GM19023 (cell line): ENCODE results near the gene PEX6.
"Not testable (repeated sequence)": the region's sequence is repeated elsewhere in the genome, so short reads cannot be mapped to it uniquely, and the experiment has no call there.

Experiments
- ATAC-seq: cut with Tn5 transposase; IDR thresholded peaks from one replicate; pipeline ENCODE4 v1.9.1; 2021; ENCODE audit warnings: mild to moderate bottlenecking, moderate library complexity; ENCODE audit not compliant: unreplicated experiment

The PEX6 gene

GRCh38 chr6:42968783-42969182 lies 10.2 kb downstream of the PEX6 start:
- no peak for ATAC-seq

GRCh38 chr6:42968126-42968701 lies 10.8 kb downstream of the PEX6 start:
- no peak for ATAC-seq

- ATAC-seq = no peak
Measured at GRCh38 chr6:42967228-42967627, 11.8 kb downstream of the PEX6 start.

DNA sequence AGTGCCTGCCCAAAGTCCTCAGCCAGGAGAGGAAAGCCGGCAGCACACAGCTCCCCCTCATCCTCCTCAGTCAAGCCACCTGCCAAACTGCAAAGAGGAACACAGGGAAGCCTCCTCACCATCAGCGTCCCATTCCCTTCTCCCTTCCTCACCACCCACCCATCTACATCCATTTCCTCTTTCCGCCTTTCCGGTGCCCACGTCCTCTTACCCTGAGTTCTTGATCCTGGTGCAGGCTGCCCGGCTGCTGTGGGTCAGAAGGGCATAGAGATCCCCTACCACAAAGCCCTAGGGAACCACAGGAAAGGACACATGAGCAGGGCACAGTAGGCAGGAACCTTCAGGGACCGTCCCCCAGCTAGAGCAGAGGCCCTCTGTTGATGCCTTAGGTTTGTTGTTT lies 12.4 kb downstream of the PEX6 start:
- no peak for ATAC-seq

GRCh38 chr6:42963855-42964605 lies 15.0 kb downstream of the PEX6 start:
- no peak for ATAC-seq

- ATAC-seq = no peak
Measured at GRCh38 chr6:42963179-42963854, 15.7 kb downstream of the PEX6 start.

DNA sequence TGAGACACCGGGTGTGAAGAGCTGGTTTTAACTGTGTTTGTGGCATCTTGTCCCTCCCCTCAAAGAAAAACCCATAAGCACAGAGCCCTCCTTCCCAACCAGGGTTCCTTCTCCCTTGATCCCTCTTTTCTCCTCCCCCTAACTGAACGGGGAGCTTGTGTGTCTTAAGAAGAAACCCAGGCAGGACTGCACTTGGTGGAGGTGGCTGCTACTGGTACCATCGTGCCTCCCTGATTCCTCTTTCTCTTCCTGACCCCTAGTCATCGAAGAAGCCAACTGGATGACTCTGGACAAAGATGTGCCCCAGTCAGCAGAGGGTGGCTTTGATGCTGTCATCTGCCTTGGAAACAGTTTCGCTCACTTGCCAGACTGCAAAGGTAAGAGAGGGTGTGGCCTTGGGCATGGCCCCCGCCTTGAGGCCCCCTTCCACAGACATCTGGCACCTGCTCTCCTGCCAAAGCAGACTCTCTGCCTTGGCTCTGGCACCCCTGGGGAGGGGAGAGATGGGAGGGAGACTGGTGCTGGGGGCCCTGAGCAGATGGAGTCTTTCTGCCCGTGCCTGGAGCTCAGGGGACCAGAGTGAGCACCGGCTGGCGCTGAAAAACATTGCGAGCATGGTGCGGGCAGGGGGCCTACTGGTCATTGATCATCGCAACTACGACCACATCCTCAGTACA lies 16.3 kb downstream of the PEX6 start:
- no peak for ATAC-seq

- no peak for ATAC-seq
Measured at GRCh38 chr6:42962096-42962495, 16.9 kb downstream of the PEX6 start.

- ATAC-seq = no peak
Measured at GRCh38 chr6:42961020-42961470, 17.9 kb downstream of the PEX6 start.

GRCh38 chr6:42960243-42961019 lies 18.6 kb downstream of the PEX6 start, which contains the start of gene GNMT:
Gene GNMT, plus strand, starts transcription at chr6:42960754. Its CDS starts 14 bp downstream, at chr6:42960768.
- ATAC-seq = no peak

GRCh38 chr6:42959917-42960242 lies 19.1 kb downstream of the PEX6 start:
- ATAC-seq = no peak

GRCh38 chr6:42958125-42958524 lies 20.9 kb downstream of the PEX6 start:
- no peak for ATAC-seq

DNA sequence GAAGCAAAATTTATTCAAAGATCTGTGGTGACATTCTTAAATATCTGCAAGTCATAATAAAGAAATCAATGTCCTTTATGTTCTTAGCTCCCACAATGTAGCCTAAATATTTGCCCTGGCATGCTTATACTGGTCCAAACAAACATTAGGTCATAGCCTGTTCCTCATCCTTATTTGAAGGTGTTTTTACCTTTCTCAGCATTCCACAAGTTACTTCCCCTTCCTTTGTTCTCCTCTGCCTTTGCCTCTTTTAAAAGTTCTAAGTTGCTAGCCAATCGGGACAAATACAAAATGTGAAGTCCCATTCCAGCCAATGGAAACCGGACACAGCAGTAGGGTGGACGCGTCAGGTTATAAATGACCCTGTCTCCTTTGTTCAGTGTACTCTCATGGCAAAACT lies 24.6 kb downstream of the PEX6 start:
- ATAC-seq = not testable (repeated sequence)

DNA sequence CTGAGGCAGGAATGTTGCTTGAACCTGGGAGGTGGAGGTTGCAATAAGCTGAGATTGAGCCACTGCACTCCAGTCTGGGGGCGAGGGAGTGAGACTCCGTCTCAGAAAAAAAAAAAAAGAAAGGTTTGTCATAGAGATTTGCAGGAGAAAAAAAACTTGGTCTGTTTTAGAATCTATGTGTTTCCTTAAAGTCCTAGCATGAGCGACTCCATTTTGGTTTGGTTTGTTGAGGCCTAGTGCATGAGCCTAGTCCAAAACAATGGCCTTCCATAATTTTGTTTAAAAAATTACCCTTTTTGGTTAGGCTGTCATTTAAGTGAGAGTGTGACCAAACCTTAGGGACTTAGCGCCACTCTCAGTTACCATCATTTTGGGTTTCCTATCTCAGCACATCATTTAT lies 26.6 kb downstream of the PEX6 start:
- no peak for ATAC-seq

DNA sequence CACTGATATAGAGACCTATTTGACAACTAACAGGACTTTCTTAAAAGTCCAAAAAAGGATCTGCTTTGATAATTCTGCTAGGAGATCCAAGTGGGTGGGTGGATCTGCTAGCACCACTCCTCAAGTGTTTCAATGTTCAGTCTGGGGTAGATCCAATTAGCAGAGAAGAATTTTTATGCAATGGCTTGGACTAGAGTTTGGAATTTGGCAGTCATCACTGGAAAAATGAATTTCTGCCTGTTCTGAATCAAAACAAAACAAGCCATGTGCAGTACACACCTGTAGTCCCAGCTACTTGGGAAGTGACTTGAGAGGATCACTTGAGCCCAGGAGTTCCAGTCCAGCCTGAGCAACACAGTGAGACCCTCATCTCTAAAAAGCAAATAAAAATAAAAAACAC lies 31.0 kb downstream of the PEX6 start:
- ATAC-seq = no peak

- no peak for ATAC-seq
Measured at GRCh38 chr6:42942444-42942843, 36.5 kb downstream of the PEX6 start.

- ATAC-seq = not testable (repeated sequence)
Measured at GRCh38 chr6:42941356-42941755, 37.6 kb downstream of the PEX6 start.

GRCh38 chr6:42940493-42941045 lies 38.4 kb downstream of the PEX6 start:
- ATAC-seq = no peak

DNA sequence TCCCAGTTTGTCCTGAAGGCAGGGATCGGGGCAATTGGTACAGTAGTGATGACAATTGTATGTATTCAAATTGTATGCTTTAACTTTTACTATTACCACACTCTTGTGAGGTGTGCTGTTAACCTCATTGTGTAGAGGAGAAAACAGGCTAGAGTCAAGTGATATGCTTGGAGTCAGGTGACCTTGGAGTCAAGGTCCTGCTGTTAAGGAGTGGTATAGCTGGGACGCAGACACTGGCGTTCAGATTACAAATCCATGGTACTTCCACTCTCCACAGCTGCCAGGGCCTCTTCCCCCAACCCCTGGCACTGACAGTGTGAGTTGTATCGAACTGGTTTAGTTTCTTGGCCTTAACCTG lies 39.2 kb downstream of the PEX6 start:
- no peak for ATAC-seq

DNA sequence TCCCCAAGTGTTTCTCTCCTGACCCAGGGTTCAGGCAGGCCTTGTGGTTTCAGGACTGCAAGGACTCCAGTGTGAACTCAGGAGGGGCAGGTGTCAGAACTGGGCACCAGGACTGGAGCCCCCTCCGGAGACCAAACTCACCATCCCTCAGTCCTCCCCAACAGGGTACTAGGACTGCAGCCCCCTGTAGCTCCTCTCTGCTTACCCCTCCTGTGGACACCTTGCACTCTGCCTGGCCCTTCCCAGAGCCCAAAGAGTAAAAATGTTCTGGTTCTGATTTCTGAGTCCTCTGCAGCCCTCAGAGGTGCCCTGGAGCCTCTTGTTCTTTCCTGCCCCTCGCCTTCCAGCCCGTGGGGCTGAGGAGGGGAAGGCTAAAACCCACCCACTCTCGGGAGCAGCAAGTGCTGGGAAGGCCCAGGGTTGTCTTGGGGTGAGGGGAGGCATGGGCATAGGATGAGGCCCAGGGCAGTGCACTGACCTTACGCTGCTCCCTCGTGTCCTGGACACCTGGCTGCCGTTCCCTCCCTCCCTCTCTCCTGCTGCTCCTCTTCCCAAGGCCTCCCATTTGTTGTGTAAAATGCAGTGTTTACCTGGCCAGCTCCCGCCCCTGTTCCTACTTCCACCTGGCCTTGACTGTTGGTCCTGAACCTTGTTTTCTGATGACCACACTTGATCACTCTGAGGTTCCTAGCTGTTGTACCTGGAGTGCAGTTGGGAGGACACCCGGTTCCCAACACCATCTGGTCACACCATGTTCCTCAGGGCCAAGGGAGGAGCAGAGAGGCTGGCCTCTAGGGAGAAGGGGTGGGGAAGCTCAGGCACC lies 39.8 kb downstream of the PEX6 start:
- ATAC-seq = no peak
